GM19193 (cell line): ENCODE results near the gene ROBO1.

Experiments
- POLR2A ChIP-seq: IDR thresholded peaks from 4 replicates; pipeline ENCODE4 v1.6.1; 2011; ENCODE audit not compliant: insufficient read depth, insufficient read length; ENCODE audit errors: extremely low read depth

ROBO1 gene

DNA sequence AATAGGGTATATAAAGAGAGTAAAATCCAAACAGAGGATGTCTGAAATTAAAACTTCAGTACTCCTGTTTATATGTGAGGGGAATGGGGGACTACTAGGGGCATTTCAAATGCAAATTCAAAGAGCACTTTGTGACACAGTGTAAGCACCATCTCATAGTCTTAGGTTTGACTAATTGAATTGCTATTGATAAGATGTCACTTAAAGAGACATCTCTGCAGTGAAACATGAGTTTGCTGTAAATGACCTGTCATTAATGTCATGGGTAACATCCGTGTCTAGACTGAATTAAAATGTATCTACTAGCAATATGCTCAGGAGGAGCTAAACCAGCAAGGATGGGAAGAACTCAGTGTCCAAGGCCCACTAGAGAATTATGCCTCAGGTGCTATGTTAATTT, 41.0 kb downstream of the ROBO1 start:
- TF ChIP-seq POLR2A, result no peak

DNA sequence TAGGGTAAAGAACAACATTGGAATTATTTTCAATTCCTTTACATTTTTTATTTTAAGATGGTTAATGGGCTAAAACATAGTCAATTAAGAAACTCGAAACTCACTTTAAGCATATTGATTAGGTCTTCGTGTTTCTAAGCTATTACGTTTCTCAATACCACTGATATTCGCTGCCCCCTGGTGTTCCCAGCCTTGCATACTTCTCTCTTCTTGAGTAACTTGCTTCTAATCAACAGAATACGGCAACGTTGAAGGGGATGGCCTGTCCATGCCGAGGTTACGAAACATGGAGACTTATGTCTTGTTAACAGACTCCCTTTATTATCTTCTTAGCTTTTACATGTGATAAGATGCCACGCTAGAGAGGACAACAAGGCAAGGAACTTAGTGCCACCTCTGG, 43.6 kb downstream of the ROBO1 start:
- no peak for TF ChIP-seq POLR2A

DNA sequence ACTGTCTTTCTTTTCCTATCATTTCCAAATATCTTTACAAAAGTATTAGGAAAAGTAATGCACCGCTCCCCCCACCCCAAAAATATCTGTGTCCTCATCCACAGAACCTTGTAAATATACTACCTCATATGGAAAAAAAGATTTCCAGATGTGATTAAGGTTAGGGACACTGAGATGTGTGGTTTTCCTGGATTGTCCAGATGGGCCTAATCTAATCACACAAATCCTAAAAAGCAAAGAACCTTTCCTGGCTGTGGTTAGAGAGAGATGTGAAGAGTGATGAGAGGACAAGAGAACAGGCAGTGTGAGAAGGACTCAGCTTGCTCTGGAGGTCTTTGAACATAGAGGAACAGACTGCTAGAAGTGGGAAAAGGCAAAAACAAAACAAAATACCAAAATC, 77.7 kb downstream of the ROBO1 start:
- TF ChIP-seq POLR2A, result no peak

- no peak for TF ChIP-seq POLR2A
Measured at GRCh38 chr3:79685108-79685507, 82.7 kb downstream of the ROBO1 start.

DNA sequence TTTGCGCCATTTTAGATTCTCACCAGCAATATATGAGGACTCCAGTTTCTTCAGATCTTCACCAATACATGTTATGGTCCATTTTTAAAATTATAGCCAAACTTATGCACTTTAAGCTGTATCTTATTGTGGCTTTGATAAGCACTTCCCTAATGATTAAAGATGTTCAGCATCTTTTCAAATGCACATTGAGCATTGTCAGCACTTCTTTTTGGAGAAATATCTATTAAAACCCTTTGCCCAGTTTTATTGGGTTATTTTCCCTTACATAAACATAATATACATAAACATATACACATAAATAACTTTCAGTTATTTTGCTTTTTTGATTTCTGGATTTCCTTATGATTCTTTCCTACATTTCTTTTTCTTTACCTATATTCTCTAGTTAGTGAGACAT, 83.8 kb downstream of the ROBO1 start:
- TF ChIP-seq POLR2A, result no peak

DNA sequence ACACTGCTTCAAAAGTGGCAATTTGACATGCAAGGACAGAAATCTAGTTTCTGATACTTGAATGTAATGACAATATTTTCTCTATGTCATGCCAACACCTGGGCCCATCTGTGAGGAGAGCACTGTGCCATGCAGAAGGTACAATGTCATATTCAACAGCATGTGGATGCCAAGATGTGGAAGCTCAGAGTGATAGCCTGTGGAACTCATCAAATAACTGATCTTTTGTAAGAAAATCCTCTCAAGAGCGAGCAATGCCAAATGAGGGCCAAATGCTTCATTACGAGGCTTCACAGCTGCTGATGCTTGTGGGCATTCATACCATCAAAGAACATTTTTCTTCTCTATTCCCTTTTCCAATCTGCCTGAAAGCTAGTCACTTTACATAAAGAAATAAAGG, 95.1 kb downstream of the ROBO1 start:
- no peak for TF ChIP-seq POLR2A

DNA sequence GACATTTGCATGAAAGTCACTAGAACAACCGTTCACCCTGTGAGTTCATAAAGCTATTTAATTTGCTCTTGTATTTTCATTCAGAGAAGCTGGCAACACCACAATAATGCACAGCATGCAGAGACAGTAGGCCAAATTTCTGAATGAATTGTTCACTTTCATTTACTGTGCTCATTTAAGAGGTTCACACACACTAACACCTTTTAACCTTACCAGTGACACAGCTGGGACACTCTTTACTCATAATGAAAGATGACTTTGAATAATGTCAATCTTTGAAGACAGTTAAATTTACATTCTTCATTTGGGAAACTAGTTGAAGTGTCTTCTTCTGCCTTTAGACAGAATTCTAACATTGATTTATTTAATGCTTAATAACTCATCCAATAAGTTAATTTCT, 95.7 kb downstream of the ROBO1 start:
- no peak for TF ChIP-seq POLR2A

DNA sequence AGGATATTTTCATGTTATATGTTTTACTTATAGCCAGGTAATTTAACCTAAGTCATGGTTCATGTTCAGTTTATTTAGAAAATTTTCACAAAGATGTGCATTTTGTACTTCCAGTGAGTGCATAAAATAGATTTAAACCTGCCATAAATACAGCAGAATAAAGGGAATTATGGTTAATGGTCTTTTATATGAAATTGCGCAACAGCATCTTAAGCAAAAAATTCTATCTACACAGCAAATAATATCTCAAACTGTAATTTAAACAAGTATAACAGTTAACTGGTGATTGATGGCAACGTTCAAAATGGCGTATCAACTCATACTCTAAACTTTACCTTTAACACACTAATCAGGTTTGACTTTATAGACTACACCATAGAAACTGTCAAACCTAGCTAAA, 97.6 kb downstream of the ROBO1 start:
- no peak for TF ChIP-seq POLR2A

DNA sequence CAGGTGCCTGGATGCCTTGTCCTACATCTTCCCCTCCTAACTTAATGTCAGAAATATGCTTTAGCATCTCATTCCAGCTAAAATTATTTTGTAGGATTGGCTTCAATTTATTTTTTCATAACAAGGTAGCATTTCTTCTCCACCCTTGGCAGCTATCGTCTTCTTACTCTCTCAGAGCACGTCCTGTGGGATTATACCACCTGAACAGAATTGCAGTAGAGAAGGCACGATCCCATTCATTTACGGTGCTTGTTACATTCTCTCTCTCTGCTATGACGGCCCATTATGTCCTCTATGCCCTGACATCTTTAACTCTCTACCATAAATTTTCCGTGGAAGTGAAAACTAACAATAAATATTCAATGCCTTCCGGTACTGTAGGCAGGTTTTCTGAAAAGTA, 103.3 kb downstream of the ROBO1 start:
- no peak for TF ChIP-seq POLR2A

GRCh38 chr3:79661896-79662295, 105.9 kb downstream of the ROBO1 start:
- no peak for TF ChIP-seq POLR2A

DNA sequence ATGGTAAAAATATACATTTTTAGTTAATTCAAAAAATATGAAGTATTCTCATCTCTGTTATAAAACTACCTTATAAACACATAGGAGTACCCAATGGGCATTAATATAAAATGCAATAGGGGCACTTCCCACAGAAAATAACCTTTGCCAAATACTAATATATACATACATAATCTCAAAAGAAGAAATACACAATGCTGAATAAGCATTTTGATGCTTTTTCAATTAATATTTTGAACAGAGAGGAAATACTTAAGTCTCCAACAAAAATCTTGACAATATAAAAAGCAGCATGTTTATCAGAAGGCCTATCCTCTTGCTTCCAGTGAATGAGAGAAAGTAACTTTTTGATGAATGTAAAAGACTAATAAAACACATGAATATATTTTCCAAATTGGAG, 110.7 kb downstream of the ROBO1 start:
- no peak for TF ChIP-seq POLR2A

DNA sequence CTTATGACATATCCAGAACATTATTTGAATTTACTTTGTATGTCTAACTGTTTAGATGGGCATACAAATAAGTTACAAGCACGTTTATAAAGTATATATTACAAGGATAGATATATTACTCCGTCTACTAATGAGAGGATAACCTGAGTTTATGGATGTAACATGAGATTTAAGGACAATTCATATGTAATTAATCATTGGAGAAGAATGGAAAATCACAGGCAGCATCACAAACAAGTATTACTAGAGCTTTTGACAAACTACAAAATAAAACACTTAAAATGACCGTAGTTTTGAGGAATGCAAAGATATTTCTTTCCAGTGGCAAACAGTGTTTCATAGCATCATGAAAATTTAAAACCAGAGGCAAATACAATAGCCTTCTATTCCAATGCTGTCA, 113.8 kb downstream of the ROBO1 start:
- TF ChIP-seq POLR2A, result no peak

- no peak for TF ChIP-seq POLR2A
Measured at GRCh38 chr3:79653266-79653830, 114.5 kb downstream of the ROBO1 start.

DNA sequence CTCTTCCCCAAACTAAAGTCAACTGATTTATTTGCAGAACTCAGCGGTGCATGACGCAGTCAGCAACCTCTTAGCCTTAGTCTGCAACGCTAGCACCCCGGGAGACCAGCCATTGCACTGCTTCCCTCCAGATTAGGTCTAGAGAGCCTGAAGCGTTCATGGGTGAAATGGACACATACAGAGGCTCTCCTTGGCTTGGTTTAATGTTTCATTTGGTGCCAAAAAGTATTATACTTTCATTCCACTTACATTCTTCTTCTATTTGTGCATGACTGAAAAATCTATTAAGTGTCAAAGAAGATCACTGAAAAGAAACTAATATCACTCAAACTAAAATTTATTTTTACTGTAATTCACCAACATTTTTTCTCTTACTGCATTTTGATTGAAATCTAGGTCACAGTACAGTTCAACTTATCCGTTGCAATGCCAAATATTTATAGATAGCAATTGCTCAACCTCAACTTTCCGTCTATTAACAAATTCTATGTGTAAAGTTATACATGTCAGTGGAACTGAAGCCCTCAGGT, 116.2 kb downstream of the ROBO1 start:
- no peak for TF ChIP-seq POLR2A

- TF ChIP-seq POLR2A, result no peak
Measured at GRCh38 chr3:79639855-79640254, 127.9 kb downstream of the ROBO1 start.

GRCh38 chr3:79636372-79636771, 131.4 kb downstream of the ROBO1 start:
- TF ChIP-seq POLR2A, result no peak

DNA sequence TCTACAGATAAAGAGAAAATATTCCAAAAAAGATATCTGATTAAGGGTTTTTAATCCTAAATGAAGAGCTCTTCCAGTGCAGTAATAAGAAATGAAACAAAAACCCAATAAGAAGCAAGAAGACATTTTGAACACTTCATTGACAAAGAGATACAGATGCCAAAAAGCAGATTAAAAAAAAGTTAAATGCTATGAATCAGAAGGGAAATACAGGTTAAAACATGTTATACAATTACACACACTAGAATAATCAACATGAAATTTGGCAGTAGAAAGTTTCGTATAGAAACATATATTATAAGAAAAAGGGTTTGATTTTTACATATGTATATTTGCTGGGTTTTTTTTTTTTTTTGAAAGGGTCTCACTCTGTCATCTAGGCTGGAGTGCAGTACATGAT, 135.0 kb downstream of the ROBO1 start:
- no peak for TF ChIP-seq POLR2A
